LNCAP (cell line): ENCODE results near the gene CCDC126.

Source experiments
- TF ChIP-seq, protein P1 (sequence below): fragments of 450-650 bp; IDR thresholded peaks from 2 replicates; pipeline ENCODE4 v1.5.1; 2017; ENCODE audit warnings: mild to moderate bottlenecking

CCDC126 gene

DNA sequence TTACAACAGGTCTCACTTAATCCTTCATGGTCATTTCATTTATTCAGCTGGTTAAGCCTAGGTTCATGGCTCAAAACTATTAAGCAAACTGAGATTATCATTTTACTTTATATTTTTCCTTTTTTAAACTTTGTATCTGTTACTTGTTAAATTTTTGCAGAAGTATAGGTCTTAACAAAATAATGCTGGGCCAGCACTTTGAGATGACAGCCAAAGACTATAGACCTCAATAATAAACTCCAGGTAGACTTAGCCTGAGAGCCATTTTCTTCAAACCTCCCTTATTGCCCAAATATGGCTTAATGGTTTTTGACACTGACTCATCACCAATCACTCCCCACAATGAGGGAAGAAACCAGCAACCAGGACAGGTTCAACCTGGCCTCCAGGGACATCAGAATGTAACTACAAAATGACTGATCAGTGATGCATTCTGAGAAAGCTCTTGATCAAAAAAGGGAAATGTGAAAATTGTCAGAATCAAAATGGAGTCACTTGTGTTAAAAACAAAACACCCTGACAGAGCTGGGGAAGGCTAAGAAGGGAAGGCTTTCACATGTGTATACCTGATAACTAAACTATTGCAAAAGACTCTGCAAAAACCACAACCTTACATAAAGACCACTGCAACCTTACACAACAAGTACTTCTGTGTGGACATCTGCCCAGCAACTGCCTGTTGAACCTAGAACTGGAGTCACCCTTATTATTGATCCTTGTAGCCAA lies 2.1 kb upstream of the CCDC126 start:
- TF ChIP-seq, protein P1, sequence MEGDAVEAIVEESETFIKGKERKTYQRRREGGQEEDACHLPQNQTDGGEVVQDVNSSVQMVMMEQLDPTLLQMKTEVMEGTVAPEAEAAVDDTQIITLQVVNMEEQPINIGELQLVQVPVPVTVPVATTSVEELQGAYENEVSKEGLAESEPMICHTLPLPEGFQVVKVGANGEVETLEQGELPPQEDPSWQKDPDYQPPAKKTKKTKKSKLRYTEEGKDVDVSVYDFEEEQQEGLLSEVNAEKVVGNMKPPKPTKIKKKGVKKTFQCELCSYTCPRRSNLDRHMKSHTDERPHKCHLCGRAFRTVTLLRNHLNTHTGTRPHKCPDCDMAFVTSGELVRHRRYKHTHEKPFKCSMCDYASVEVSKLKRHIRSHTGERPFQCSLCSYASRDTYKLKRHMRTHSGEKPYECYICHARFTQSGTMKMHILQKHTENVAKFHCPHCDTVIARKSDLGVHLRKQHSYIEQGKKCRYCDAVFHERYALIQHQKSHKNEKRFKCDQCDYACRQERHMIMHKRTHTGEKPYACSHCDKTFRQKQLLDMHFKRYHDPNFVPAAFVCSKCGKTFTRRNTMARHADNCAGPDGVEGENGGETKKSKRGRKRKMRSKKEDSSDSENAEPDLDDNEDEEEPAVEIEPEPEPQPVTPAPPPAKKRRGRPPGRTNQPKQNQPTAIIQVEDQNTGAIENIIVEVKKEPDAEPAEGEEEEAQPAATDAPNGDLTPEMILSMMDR, result no peak

DNA sequence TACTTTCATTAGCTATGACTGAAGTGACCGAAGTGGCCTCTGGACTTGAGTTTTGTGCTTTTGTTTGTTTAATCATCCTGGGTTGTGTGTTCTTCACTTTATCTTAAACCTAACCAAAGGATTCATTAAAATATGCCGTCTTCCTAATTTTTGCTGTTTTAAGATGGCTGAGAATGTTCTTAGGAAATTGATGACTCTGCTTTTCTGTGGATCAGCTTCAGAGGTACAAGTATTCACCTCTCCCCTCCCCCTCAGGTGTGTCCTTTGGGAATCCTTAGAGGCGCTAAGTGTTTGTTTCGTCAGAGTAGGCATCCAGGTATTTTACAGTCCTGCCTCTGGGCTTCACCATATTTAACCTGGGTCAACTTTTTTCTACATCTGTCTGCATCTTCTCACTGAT lies 1.1 kb downstream of the CCDC126 start:
- TF ChIP-seq, protein P1, result no peak

DNA sequence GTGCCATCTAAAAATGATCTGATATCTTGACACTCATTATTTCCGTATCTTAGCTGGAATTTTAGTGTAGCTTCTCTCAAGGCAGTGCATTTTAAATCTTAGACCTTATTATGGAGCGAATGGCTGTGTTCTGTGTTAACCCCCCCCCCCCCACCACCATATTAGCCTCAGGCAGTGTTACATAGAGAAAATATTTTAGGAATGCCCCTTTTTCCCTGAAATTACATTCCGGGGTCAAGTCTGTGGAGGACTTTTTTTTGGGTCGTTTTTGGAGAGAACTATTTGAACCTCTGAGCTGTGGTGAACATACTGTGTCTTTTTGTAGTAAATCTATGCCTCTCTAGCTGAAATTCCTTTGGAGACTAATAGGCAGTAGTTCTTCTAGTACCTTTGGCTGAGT lies 3.1 kb downstream of the CCDC126 start:
- TF ChIP-seq, protein P1, result no peak

DNA sequence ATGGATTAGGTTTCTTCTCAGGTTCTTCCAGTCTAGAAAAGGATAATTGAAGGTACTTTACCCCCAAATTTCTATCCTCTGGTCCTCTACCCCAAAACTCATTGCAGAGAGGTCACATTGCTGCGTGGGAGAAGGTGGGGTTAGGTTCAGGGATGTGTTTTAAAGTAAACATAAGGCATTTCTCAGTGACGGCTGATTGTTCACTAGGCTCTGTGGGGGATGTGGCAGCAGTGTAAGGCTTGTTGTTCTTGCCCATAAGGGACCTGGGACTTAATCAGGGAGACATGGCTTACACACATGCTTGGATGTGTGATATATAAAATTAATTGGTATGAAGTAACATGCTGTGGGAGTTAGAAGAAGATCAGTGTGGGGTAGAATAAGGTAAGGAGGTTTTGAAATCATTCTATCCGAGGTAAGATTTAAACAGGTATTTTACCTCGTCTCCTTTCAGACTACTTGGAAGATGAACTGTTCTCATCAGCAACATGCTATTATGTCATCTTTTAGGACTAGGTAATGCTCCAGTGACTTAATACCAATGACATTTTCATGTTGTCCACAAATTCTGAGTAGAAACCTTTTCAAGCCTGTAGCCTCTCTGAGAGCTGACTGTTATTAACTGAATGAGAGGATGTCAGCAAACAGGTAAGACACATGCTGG lies 6.6 kb downstream of the CCDC126 start:
- TF ChIP-seq, protein P1, result no peak

DNA sequence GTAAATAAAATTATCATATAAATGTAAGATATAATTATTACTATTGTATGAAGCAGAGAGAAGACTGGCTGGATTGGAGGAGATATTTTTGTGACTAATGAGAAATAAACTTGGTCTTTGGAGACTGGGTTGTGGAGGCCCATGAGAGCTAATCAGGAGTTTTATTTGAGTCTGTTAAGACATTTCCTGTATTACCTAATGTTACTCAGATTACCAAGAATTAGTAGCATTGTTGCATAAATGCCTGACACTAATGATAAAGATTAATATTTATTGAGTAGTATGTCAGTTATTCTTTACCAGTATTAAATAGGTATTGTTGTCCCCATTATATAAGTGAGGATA lies 7.1 kb downstream of the CCDC126 start:
- TF ChIP-seq, protein P1, result no peak

DNA sequence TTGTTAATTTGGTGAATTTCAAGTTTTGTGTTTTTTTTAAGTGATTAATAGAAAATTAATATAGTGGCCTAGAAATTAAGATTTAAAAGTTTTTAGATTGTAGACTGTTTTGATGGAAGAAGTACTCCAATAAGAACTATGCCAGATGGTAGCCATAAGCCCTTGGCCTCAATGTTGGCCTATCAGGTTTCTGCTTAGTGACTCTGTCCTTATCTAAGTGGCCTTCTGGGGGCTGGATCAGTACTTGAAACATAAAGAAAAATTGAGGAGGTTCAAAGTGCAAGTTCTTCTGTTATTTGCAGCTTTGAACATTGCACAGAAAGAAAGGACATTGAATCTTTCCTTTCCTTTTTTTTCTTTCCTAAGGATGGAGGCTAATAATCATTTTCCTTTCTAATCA lies 9.9 kb downstream of the CCDC126 start:
- TF ChIP-seq, protein P1, result no peak

DNA sequence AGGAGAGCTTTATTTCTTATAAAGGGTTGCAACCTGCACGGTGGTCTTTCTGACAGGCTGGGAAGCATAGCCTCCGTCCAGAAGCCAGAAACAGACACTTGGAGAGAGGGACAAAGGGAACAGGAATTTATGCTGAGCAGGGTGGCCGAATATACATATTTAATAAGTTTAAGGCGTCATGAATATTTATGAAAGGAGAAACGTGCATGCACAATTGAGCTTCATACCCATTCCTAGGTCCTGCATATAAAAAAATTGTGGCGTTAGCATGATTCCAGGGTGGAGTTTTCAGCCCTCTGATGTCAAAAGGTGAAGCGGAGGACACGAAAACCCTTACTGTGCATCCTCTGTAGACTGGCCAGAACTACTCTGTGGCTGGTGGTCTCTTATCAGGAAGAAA lies 10.7 kb downstream of the CCDC126 start:
- TF ChIP-seq, protein P1, result no peak
